Endodermal cell (in vitro differentiated cells): ENCODE data around the gene SEMA5B. TPM values are rescaled to one million over a fixed set of nuclear protein-coding genes. Genes with fewer than 3 reads are reported as not detected.

Source experiments
- DNase-seq: peaks from one replicate; pipeline ENCODE4 v3.0.0-alpha.2; 2017
- H3K27ac ChIP-seq: 2 replicates; pipeline ENCODE4 v1.5.1; 2013; ENCODE audit warnings: mild to moderate bottlenecking, low read depth, low read length, moderate library complexity
- H3K27me3 ChIP-seq: 2 replicates; pipeline ENCODE4 v1.6.1; 2013; ENCODE audit warnings: mild to moderate bottlenecking, low read length, moderate library complexity; ENCODE audit not compliant: insufficient read depth, control insufficient read depth, poor library complexity, severe bottlenecking
- H3K36me3 ChIP-seq: 2 replicates; pipeline ENCODE4 v1.7.0; 2013; ENCODE audit warnings: mild to moderate bottlenecking, low read length, moderate library complexity; ENCODE audit not compliant: control insufficient read depth, insufficient read depth
- H3K4me1 ChIP-seq: one replicate; pipeline ENCODE4 v1.7.0; 2013; ENCODE audit warnings: low read length; ENCODE audit not compliant: control insufficient read depth, insufficient read depth
- H3K4me3 ChIP-seq: 2 replicates; pipeline ENCODE4 v1.5.1; 2013; ENCODE audit warnings: mild to moderate bottlenecking, low read length, moderate library complexity
- H3K9ac ChIP-seq: 2 replicates; pipeline ENCODE4 v1.6.1; 2013; ENCODE audit warnings: mild to moderate bottlenecking, low read length, moderate library complexity; ENCODE audit not compliant: poor library complexity, severe bottlenecking; ENCODE audit errors: extremely low read depth
- H3K9me3 ChIP-seq: 2 replicates; pipeline ENCODE4 v1.6.1; 2013; ENCODE audit warnings: mild to moderate bottlenecking, low read length, moderate library complexity; ENCODE audit not compliant: control insufficient read depth
- H3K27ac Mint-ChIP-seq: 2 replicates; pipeline ENCODE4 v1.8.0; 2020; ENCODE audit warnings: mixed read lengths
- H3K27me3 Mint-ChIP-seq: 2 replicates; pipeline ENCODE4 v1.8.0; 2021; ENCODE audit warnings: mild to moderate bottlenecking, mixed read lengths; ENCODE audit not compliant: insufficient read depth
- H3K36me3 Mint-ChIP-seq: 2 replicates; pipeline ENCODE4 v1.8.0; 2020; ENCODE audit warnings: low read depth, mixed read lengths
- H3K4me1 Mint-ChIP-seq: 2 replicates; pipeline ENCODE4 v1.8.0; 2020; ENCODE audit warnings: mixed read lengths
- H3K4me3 Mint-ChIP-seq: 2 replicates; pipeline ENCODE4 v1.8.0; 2020; ENCODE audit warnings: mild to moderate bottlenecking, moderate library complexity, mixed read lengths
- H3K9me3 Mint-ChIP-seq: 2 replicates; pipeline ENCODE4 v1.8.0; 2020; ENCODE audit warnings: mild to moderate bottlenecking, mixed read lengths
- WGBS, 2 experiments: methylation state at CpG; one replicate each; pipeline versions ENCODE4 v1.1.5 to v1.1.7; 2013; ENCODE audit warnings: missing lambda C conversion rate in 2 of 2, mixed read lengths in 1 of 2; ENCODE audit not compliant: insufficient coverage in 1 of 2, insufficient read length in 1 of 2; 5-methylcytosine and 5-hydroxymethylcytosine counted together
- total RNA-seq, 2 donors: library from RNA; stranded (reverse); fragmentation: NEBNext Ultra II Directional in 1 of 2; extraction: Animal tissue kit (Norgen Biotek cat#: 25700) in 1 of 2; gene quantifications; 2 replicates in 1 of 2; 3 replicates in 1 of 2; pipeline ENCODE4 v1.2.1, GENCODE V29; 2021
- TF ChIP-seq, protein P1 (sequence below): fragments of 200-600 bp; sonication (generic); conservative IDR thresholded peaks from 2 replicates; pipeline ENCODE4 v1.5.0; 2021; ENCODE audit warnings: antibody characterized with exemption, mild to moderate bottlenecking

The SEMA5B gene
- total RNA-seq, 2 donors from 2014 or later, result 37.3 to 45.8 TPM

DNA sequence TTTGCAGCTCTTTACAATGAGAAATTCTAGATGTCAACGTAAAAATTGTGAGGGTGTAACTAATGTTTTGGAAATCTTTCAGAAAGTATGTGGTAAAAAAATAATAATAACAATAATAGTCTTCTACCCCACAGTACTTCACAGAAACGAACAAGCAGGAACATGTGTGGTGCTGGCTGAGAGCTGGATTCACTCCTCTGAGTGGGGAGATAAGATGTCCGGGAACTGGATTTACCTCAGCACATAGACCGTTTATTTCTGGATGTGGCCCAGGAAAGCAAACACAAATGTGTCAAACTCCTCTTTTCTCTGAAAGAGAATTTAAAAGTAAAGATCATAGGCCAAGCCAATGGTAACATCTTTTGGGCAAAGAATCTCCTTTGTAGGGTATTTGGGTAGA is 129.3 kb downstream of the SEMA5B start:
- Histone ChIP-seq H3K4me1 (no peaks in the 10 kb centered on the region), H3K27ac (no peak overlapping the region), H3K9me3 (no peaks in the 10 kb centered on the region), H3K4me3 (no peak overlapping the region), H3K27me3 (no peaks in the 10 kb centered on the region), H3K9ac (no peak overlapping the region), H3K36me3 (no peaks in the 10 kb centered on the region)
- H3K36me3 Mint-ChIP-seq, result no peaks in the 10 kb centered on the region
- H3K9me3 Mint-ChIP-seq, result no peaks in the 10 kb centered on the region
- H3K27me3 Mint-ChIP-seq, result no peaks in the 10 kb centered on the region
- DNase-seq, result no peak
- H3K27ac Mint-ChIP-seq, result no peak overlapping the region
- H3K4me3 Mint-ChIP-seq, result no peak overlapping the region
- TF ChIP-seq, protein P1, sequence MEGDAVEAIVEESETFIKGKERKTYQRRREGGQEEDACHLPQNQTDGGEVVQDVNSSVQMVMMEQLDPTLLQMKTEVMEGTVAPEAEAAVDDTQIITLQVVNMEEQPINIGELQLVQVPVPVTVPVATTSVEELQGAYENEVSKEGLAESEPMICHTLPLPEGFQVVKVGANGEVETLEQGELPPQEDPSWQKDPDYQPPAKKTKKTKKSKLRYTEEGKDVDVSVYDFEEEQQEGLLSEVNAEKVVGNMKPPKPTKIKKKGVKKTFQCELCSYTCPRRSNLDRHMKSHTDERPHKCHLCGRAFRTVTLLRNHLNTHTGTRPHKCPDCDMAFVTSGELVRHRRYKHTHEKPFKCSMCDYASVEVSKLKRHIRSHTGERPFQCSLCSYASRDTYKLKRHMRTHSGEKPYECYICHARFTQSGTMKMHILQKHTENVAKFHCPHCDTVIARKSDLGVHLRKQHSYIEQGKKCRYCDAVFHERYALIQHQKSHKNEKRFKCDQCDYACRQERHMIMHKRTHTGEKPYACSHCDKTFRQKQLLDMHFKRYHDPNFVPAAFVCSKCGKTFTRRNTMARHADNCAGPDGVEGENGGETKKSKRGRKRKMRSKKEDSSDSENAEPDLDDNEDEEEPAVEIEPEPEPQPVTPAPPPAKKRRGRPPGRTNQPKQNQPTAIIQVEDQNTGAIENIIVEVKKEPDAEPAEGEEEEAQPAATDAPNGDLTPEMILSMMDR, result no peak
- WGBS, 2 experiments, result 88 to 100% methylated on average over 2 to 4 of the region's 4 CpGs
- no peaks in the 10 kb centered on the region for H3K4me1 Mint-ChIP-seq

DNA sequence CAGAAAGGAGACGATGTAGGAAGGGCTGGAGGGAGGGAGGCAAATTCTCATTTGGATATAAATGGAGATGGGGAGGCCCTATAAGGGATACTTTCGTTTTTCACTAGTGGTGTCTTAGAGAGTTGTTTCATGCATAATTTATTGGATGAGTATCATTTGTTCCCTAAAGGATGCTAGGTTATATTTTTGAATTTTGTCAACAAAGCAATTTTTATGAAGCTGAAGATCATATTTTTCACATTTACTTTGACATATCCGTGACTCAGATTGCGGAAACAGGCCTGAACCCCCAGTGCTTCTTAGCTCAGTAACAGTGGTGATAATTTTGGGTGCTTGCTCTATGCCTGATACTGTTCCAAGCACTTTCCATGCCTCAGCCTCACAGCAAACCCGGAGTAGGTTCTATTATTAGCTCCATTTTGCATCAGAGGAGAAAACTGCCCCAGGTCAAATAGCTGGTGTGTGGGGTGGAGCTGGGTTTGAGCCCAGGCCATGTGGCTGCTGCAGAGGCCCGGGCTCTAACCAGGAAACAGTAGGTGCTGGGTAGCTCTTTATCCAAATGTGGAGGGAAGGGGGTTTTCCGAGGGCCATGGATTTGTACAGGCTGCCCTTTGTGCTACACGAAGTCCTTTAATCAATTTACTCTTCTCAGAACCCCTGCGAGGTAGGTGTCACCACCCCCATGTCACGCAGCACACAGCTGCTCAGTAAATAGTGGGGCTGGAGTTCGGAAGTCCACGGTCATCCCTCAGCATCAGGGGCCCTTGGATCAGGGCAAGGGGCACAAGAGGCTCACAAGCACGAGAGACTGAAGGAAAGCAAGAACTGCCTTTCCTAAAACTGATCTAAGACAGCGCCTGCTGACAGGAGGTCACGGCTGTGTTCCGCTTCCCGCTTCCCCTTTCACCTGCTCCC is 133.6 kb downstream of the SEMA5B start:
- no peak overlapping the region for H3K9ac ChIP-seq
- Mint-ChIP-seq H3K27ac (no peak overlapping the region), H3K27me3 (no peaks in the 10 kb centered on the region), H3K4me3 (no peak overlapping the region), H3K9me3 (peaks cover 1% of the 10 kb centered on the region), H3K4me1 (peaks cover 13% of the 10 kb centered on the region), H3K36me3 (no peaks in the 10 kb centered on the region)
- H3K27me3 ChIP-seq, result no peaks in the 10 kb centered on the region
- H3K9me3 ChIP-seq, result no peaks in the 10 kb centered on the region
- TF ChIP-seq, protein P1, result no peak
- 65 to 78% methylated on average over 9 to 17 of the region's 17 CpGs for WGBS, 2 experiments
- no peak for DNase-seq
- H3K4me3 ChIP-seq, result no peak overlapping the region
- H3K36me3 ChIP-seq, result no peaks in the 10 kb centered on the region
- no peaks in the 10 kb centered on the region for H3K4me1 ChIP-seq
- H3K27ac ChIP-seq, result no peak overlapping the region

DNA sequence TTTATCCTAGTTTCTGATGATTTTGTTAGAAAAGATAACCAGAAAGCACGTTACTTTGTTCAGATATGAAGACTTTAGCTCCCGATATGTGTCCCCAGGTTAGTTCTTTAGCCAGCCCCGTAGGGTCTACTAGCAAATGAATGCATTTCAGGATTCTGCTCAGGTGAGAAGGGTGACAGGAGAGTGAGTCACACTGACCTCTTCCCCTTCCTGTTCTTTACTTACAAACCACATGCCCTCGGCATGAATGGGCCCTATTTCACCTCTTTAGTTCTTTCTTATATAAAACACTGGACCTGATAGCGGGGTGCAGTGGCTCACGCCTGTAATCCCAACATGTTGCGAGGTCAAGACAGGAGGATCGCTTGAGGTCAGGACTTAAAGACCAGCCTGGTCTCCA is 134.3 kb downstream of the SEMA5B start:
- Mint-ChIP-seq H3K27ac (no peak overlapping the region), H3K9me3 (peaks cover 1% of the 10 kb centered on the region), H3K4me3 (no peak overlapping the region), H3K4me1 (peaks cover 13% of the 10 kb centered on the region), H3K36me3 (no peaks in the 10 kb centered on the region), H3K27me3 (no peaks in the 10 kb centered on the region)
- Histone ChIP-seq H3K9me3 (no peaks in the 10 kb centered on the region), H3K4me1 (no peaks in the 10 kb centered on the region), H3K27me3 (no peaks in the 10 kb centered on the region), H3K27ac (no peak overlapping the region), H3K4me3 (no peak overlapping the region), H3K36me3 (no peaks in the 10 kb centered on the region), H3K9ac (no peak overlapping the region)
- WGBS, 2 experiments, result 89 to 91% methylated on average over 8 of the region's 8 CpGs
- no peak for DNase-seq
- TF ChIP-seq, protein P1, result no peak
